CD4-positive, alpha-beta T cell treated with Interleukin-15 for 1 hour (primary cell): ENCODE results near the gene GHRL.
A peak's percentile ranks its signal among the peaks of the same experiment; 100 is the strongest.

Experiments
- DNase-seq: peaks from one replicate; pipeline ENCODE4 v3.0.0-alpha.2; 2020

GHRL gene

DNA sequence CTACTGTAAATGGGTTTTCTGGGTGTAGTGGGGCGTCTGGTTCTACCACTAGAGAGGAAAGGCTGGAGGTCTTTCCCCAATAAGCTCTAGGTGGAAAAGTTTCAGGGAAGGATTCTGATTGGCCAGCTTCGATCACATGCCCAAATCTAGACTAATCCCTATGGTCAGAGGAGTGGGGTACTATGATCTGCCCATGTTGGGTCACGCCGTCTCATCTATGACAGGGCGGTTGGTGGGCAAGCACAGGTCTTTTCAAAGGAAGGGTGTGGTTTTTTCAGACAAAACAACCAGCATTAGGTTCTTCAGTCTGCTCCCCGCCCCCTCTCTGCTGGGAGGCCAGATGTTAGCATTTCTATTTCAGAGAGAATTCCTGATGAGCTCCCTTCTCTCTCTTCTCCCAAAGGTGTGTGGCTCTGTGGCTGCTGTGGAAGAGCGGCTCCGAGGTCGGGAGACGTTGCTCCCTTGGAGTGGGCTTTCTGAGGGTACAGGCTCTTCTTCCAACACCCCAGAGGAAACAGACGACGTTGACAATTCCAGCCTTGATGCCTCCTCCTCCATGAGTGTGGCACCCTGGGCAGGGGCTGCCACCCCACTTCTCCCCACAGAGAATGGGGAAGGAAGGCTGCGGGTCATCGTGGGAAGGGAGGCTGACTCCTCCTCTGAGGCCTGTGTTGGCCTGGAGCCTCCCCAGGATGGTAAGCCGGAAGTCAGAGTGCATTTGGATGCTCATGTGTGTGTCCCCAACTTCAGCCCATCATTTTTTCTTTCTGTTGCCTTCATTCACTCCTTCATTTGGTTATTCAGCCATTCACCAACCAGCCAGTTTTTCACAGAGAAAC, 54.2 kb downstream of the GHRL start:
- peak; percentile 48 for DNase-seq
